Lower lobe of right lung (tissue), 2 donors: ENCODE data around the gene CUEDC1. TPM values are rescaled to one million over a fixed set of nuclear protein-coding genes. Genes with fewer than 3 reads are reported as not detected.
"Not testable (repeated sequence)": the region's sequence is repeated elsewhere in the genome, so short reads cannot be mapped to it uniquely, and the experiment has no call there.

ENCODE experiments used
- ATAC-seq, 2 donors: fragments of 200-7000 bp; cut with Tn5 transposase; one replicate each; pipeline ENCODE4 v1.9.1; 2020 to 2022; ENCODE audit warnings: mild to moderate bottlenecking in 2 of 2, moderate library complexity in 2 of 2
- DNase-seq: peaks from one replicate; pipeline ENCODE4 v3.0.0-alpha.2; 2020
- H3K27ac ChIP-seq: fragments of 200-600 bp; one replicate; pipeline ENCODE4 v1.8.0; 2022
- H3K27me3 ChIP-seq: fragments of 200-600 bp; one replicate; pipeline ENCODE4 v1.8.0; 2022; ENCODE audit warnings: low read depth
- H3K36me3 ChIP-seq: fragments of 200-600 bp; one replicate; pipeline ENCODE4 v1.8.0; 2022; ENCODE audit warnings: mild to moderate bottlenecking
- H3K4me1 ChIP-seq: fragments of 200-600 bp; one replicate; pipeline ENCODE4 v1.8.0; 2022
- H3K4me3 ChIP-seq: fragments of 200-600 bp; one replicate; pipeline ENCODE4 v1.8.0; 2022; ENCODE audit warnings: mild to moderate bottlenecking
- H3K9me3 ChIP-seq: fragments of 200-600 bp; one replicate; pipeline ENCODE4 v1.8.0; 2022
- CTCF ChIP-seq: fragments of 200-600 bp; IDR thresholded peaks from one replicate; pipeline ENCODE4 v1.8.0; 2022; ENCODE audit warnings: antibody characterized with exemption, mild to moderate bottlenecking
- intact Hi-C: fragments of 100-400 bp; cut with DNase I; formaldehyde crosslinking; loops from one replicate; pipeline ENCODE4 v1.11.0; 2022
- total RNA-seq: library from RNA; stranded (reverse); fragmentation: NEBNext Ultra II Directional; extraction: Animal tissue kit (Norgen Biotek cat#: 25700); gene quantifications from one replicate; pipeline ENCODE4 v1.2.1, GENCODE V29; 2021
- donor health status: DM: no; HTN: yes; CAD: no; lungs with severe emphysema.

Gene CUEDC1
- total RNA-seq, 1 donor from 2014 or later = 42.8 TPM

- TF ChIP-seq CTCF = no peak
- H3K27me3 ChIP-seq = no peaks in the 10 kb centered on the region
- no peaks in the 10 kb centered on the region for H3K36me3 ChIP-seq
- intact Hi-C loops = loop anchor here (10.0 kb wide), 1 partner anchor 141 kb away; no protein-coding TSS in a partner anchor
- H3K27ac ChIP-seq = peak overlapping the region; percentile 2
- no peak for DNase-seq
- H3K4me1 ChIP-seq = peaks cover 43% of the 10 kb centered on the region
- no peak overlapping the region for H3K4me3 ChIP-seq
- ATAC-seq = no peak
- H3K9me3 ChIP-seq = no peaks in the 10 kb centered on the region
These were observed 101.5 kb downstream of the CUEDC1 start for GRCh38 chr17:57853695-57854094.

- intact Hi-C loops = loop anchor here (10.0 kb wide), 1 partner anchor 142 kb away; no protein-coding TSS in a partner anchor
These were observed 102.3 kb downstream of the CUEDC1 start for GRCh38 chr17:57852955-57853328.

DNA sequence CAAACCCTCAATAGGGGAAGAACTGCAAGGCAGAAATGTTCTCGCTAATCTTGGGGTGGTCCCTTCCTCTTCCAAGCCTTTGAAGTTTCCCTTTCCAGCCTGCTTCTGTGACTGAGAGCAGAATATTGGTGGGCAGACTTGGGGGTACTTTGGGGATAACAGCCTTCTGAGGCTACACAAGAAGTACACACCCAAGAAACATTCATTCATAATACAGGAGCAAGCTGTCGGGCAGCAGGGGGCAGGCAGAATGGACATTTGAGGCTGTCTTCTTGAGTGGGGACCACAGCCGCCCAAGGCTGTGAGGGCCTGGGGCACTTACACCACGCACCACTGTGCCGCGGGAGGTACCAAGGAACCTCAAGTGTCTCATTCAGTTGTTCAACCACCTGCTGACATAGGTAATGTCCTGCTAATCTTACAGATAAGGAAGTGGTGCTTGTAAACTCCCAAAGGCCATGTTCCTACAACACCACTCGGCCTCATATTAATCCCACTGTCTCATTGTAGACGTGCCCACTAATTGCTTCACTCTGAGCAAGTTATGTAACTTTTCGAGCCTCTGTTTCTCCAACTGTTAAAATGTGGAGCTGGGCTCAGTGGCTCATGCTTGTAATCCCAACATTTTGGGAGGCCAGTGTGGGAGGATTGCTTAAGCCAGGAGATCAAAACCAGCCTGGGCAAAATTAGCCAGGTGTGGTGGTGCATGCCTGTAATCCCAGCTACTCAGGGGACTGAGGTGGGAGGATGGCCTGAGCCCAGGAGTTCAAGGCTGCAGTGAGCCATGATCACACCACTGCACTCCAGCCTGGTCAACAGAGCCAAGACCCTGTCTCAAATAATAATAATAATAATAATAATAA is 102.9 kb downstream of the CUEDC1 start:
- H3K36me3 ChIP-seq = peaks cover 9% of the 10 kb centered on the region
- H3K4me3 ChIP-seq = no peak overlapping the region
- intact Hi-C loops = loop anchor here (10.0 kb wide), 1 partner anchor 142 kb away; no protein-coding TSS in a partner anchor
- DNase-seq = no peak
- peak in 1 of 2 donors; percentile 1 for ATAC-seq
- no peak for TF ChIP-seq CTCF
- peaks cover 46% of the 10 kb centered on the region for H3K4me1 ChIP-seq
- peak overlapping the region; percentile 92 for H3K27ac ChIP-seq
- H3K27me3 ChIP-seq = no peaks in the 10 kb centered on the region
- H3K9me3 ChIP-seq = no peaks in the 10 kb centered on the region

More at GRCh38 chr17:57852955-57853328, 102.3 kb downstream of the CUEDC1 start:
- peaks cover 46% of the 10 kb centered on the region for H3K4me1 ChIP-seq
- no peak for DNase-seq
- peak overlapping the region; percentile 92 for H3K27ac ChIP-seq
- no peaks in the 10 kb centered on the region for H3K27me3 ChIP-seq
- no peaks in the 10 kb centered on the region for H3K9me3 ChIP-seq
- TF ChIP-seq CTCF = no peak
- peaks cover 4% of the 10 kb centered on the region for H3K36me3 ChIP-seq
- H3K4me3 ChIP-seq = no peak overlapping the region
- no peak for ATAC-seq

GRCh38 chr17:57849874-57850754 is 105.1 kb downstream of the CUEDC1 start, which contains the start of gene MRPS23:
MRPS23 (minus strand) TSS chr17:57850044; CDS start chr17:57850010, 34 bp downstream.
- no peak for TF ChIP-seq CTCF
- Histone ChIP-seq H3K9me3 (no peaks in the 10 kb centered on the region), H3K36me3 (peaks cover 16% of the 10 kb centered on the region), H3K27me3 (no peaks in the 10 kb centered on the region), H3K27ac (peak within 1 kb of the TSS; percentile 92), H3K4me3 (peak within 1 kb of the TSS; percentile 70), H3K4me1 (peaks cover 50% of the 10 kb centered on the region)
- DNase-seq = peak; percentile 100
- intact Hi-C loops = loop anchor here (10.0 kb wide), 1 partner anchor 145 kb away; no protein-coding TSS in a partner anchor
- peak; percentile 94 to 98 for ATAC-seq

- Histone ChIP-seq H3K36me3 (peaks cover 24% of the 10 kb centered on the region), H3K4me1 (peaks cover 50% of the 10 kb centered on the region), H3K27me3 (no peaks in the 10 kb centered on the region), H3K9me3 (no peaks in the 10 kb centered on the region), H3K4me3 (peak overlapping the region; percentile 70), H3K27ac (peak overlapping the region; percentile 92)
- TF ChIP-seq CTCF = no peak
- DNase-seq = no peak
- ATAC-seq = no peak
- intact Hi-C loops = no loop called here
These were observed 105.9 kb downstream of the CUEDC1 start for GRCh38 chr17:57849163-57849873.

DNA sequence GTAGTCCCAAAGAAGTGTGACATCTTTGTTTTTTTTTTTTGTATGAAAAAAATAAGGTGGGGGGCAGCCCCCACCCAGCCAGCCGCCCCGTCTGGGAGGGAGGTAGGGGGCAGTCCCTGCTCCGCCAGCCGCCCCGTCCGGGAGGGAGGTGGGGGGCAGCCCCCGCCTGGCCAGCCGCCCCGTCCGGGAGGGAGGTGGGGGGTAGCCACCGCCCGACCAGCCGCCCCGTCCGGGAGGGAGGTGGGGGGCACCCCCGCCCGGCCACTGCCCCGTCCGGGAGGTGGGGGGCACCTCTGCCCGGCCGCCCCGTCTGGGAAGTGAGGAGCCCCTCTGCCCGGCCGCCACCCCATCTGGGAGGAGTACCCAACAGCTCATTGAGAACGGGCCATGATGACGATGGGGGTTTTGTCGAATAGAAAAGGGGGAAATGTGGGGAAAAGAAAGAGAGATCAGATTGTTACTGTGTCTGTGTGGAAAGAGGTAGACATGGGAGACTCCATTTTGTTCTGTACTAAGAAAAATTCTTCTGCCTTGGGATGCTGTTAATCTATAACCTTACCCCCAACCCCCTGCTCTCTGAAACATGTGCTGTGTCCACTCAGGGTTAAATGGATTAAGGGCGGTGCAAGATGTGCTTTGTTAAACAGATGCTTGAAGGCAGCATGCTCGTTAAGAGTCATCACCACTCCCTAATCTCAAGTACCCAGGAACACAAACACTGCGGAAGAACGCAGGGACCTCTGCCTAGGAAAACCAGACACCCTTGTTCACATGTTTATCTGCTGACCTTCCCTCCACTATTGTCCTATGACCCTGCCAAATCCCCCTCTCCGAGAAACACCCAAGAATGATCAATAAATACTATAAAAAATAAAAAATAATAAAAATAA is 108.9 kb downstream of the CUEDC1 start:
- ATAC-seq, DNase-seq, H3K4me3 ChIP-seq, intact Hi-C loops, H3K27me3 ChIP-seq, H3K9me3 ChIP-seq: not testable (repeated sequence)
- H3K36me3 ChIP-seq = peaks cover 50% of the 10 kb centered on the region
- peak overlapping the region; percentile 69 for H3K27ac ChIP-seq
- H3K4me1 ChIP-seq = peaks cover 30% of the 10 kb centered on the region
